KMS-11 (cell line): Measurements from ENCODE around the gene NAPB.

Source experiments
- H2AFZ ChIP-seq: fragments of 200-600 bp; sonication (generic); 2 replicates; pipeline ENCODE4 v1.6.1; 2016; ENCODE audit warnings: antibody characterized with exemption, mixed run types, low read depth
- H3K27ac ChIP-seq: fragments of 200-600 bp; sonication (generic); 2 replicates; pipeline ENCODE4 v1.6.1; 2016; ENCODE audit warnings: mild to moderate bottlenecking, mixed run types
- H3K27me3 ChIP-seq: fragments of 200-600 bp; sonication (generic); 2 replicates; pipeline ENCODE4 v1.6.1; 2017; ENCODE audit warnings: mild to moderate bottlenecking, low read depth, mixed run types, moderate library complexity; ENCODE audit not compliant: insufficient read depth
- H3K36me3 ChIP-seq: fragments of 200-600 bp; sonication (generic); 2 replicates; pipeline ENCODE4 v1.6.1; 2017; ENCODE audit warnings: mild to moderate bottlenecking, mixed run types; ENCODE audit not compliant: insufficient read depth
- H3K4me1 ChIP-seq: fragments of 200-600 bp; sonication (generic); 2 replicates; pipeline ENCODE4 v1.6.1; 2016; ENCODE audit warnings: mild to moderate bottlenecking, low read depth, mixed run types; ENCODE audit not compliant: poor library complexity, severe bottlenecking
- H3K4me2 ChIP-seq: fragments of 200-600 bp; sonication (generic); 2 replicates; pipeline ENCODE4 v1.7.0; 2016; ENCODE audit warnings: mild to moderate bottlenecking, mixed run types
- H3K4me3 ChIP-seq: fragments of 200-600 bp; sonication (generic); IDR thresholded peaks from 2 replicates; pipeline ENCODE4 v1.6.1; 2017; ENCODE audit warnings: low read depth, low read length, mixed read lengths; ENCODE audit not compliant: insufficient read depth
- H3K79me2 ChIP-seq: fragments of 200-600 bp; sonication (generic); 2 replicates; pipeline ENCODE4 v1.6.1; 2016; ENCODE audit warnings: low read depth, mixed run types; ENCODE audit not compliant: insufficient read depth
- H3K9ac ChIP-seq: fragments of 200-600 bp; sonication (generic); 2 replicates; pipeline ENCODE4 v1.6.1; 2016; ENCODE audit warnings: mild to moderate bottlenecking, mixed run types
- H4K20me1 ChIP-seq: fragments of 200-600 bp; sonication (generic); 2 replicates; pipeline ENCODE4 v1.6.1; 2016; ENCODE audit warnings: mild to moderate bottlenecking, mixed run types; ENCODE audit not compliant: insufficient read depth
- CTCF ChIP-seq: fragments of 200-600 bp; sonication (generic); conservative IDR thresholded peaks from 2 replicates; pipeline ENCODE4 v1.6.1; 2017; ENCODE audit warnings: low read depth, mild to moderate bottlenecking, antibody characterized with exemption, low read length, moderate library complexity, mixed read lengths

NAPB gene

DNA sequence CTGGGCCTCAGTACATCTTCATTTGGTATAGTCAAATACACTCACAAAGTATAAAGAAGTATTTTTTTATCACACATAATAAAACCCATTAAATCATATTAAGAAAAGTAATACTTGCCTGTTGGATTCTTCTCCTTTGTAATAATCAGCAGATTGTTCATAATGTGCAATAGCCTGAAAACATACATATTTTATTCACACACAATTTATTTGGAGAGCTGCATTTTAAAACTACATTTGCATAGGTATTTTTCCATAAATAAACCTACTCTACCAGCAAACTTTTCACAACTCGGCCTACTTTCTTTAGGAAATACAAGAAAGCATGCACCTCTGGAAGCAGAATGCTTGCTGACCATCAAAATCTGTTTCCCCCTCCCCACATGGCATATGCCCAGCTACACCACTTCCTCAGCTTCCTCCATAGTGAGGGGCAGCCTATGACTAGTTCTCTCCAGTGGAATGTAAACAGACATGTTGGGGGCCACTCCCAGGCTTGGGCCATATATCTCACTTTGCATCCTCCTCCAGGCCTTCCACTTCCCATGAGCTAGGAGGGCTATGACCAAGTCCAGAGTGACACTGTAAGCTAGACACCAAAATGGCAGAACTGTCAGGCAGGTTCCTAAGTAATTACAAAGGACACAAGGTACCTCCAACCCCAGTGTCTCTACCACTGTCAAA lies 31.1 kb downstream of the NAPB start:
- no peak overlapping the region for H3K9ac ChIP-seq
- H3K4me2 ChIP-seq: no peak overlapping the region
- H3K4me1 ChIP-seq: no peaks in the 10 kb centered on the region
- H3K36me3 ChIP-seq: no peaks in the 10 kb centered on the region
- no peak overlapping the region for H3K4me3 ChIP-seq
- no peak for TF ChIP-seq CTCF
- no peak overlapping the region for H3K27ac ChIP-seq
- no peaks in the 10 kb centered on the region for H4K20me1 ChIP-seq
- H3K27me3 ChIP-seq: no peaks in the 10 kb centered on the region
- no peaks in the 10 kb centered on the region for H3K79me2 ChIP-seq
- no peak overlapping the region for H2AFZ ChIP-seq

DNA sequence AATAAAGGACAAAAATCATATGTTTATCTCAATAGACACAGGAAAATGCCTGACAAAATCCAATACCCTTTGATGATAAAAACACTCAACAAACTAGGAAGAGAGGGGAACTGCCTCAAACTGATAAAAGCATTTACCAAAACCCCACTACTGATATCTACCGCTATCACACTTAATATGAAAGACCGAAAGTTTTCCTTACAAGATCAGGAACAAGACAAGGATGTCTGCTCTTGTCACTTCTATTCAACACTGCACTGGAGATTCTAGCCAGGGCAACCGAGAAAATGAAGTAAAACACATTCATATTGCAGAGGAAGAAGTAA lies 34.2 kb downstream of the NAPB start:
- Histone ChIP-seq H3K4me2 (no peak overlapping the region), H3K36me3 (no peaks in the 10 kb centered on the region), H2AFZ (no peak overlapping the region), H3K79me2 (no peaks in the 10 kb centered on the region), H3K4me1 (no peaks in the 10 kb centered on the region), H3K4me3 (no peak overlapping the region), H3K27me3 (no peaks in the 10 kb centered on the region), H4K20me1 (no peaks in the 10 kb centered on the region), H3K9ac (no peak overlapping the region), H3K27ac (no peak overlapping the region)
- no peak for TF ChIP-seq CTCF

DNA sequence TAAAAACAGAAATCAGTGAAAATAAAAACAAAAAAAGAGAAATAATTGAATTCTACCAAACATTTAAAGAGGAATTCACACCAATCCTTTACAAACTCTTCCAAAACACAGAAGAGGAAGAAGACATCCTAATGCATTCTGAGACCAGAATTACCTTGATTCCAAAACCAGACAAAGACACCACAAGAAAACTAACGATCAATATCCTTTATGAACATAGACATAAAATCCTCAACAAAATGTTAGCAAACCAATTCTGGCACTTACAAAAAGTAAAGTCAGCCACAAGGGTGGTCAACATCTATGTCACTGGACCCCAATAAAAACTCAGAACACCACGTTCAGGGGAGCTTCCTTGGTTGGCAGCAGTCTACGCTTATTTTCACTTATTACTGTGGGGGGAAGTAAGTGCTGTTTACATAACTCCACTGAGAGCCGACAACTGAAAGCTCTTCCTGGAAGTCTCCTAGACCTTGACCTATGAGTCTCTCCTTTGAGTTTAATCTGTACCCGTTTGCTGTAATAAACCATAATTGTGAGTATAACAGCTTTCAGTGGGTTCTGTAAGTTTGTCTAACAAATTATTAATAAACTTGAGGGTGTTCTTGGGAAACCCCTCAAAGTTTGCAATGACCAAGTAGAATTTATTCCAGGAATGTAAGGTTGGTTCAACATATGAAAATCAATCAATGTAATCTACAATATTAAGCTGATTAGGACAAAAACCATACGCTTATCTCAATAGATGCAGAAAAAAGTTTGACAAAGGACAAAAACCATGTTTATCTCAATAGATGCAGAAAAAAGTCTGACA lies 34.8 kb downstream of the NAPB start:
- Histone ChIP-seq H3K4me2 (no peak overlapping the region), H3K27ac (no peak overlapping the region), H3K79me2 (no peaks in the 10 kb centered on the region), H3K4me1 (no peaks in the 10 kb centered on the region), H3K27me3 (no peaks in the 10 kb centered on the region), H3K4me3 (no peak overlapping the region), H4K20me1 (no peaks in the 10 kb centered on the region), H2AFZ (no peak overlapping the region), H3K36me3 (no peaks in the 10 kb centered on the region), H3K9ac (no peak overlapping the region)
- TF ChIP-seq CTCF: no peak

DNA sequence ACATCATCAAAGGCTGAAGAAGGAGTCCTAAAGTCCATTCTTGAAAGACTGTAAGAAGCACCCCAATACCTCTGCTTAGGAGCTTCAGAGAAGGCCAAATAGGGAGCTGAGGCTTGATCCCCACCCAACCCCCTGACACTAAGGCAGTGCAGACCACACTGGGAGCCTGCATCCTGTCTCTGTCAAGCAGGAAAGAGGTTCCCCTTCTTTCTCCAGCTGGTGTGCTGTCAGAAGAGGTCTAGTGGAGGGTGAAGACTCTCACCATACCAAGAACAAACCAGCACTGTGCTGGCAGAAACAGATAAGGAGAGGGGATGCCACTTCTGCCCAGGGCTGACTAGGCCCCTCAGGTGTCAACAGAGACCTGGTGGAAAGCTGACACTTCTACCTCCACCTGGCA lies 39.4 kb downstream of the NAPB start:
- no peaks in the 10 kb centered on the region for H3K36me3 ChIP-seq
- no peak overlapping the region for H3K4me3 ChIP-seq
- H3K9ac ChIP-seq: no peak overlapping the region
- no peak overlapping the region for H3K4me2 ChIP-seq
- no peak overlapping the region for H3K27ac ChIP-seq
- TF ChIP-seq CTCF: no peak
- H3K79me2 ChIP-seq: no peaks in the 10 kb centered on the region
- H4K20me1 ChIP-seq: no peaks in the 10 kb centered on the region
- no peaks in the 10 kb centered on the region for H3K27me3 ChIP-seq
- no peak overlapping the region for H2AFZ ChIP-seq
- H3K4me1 ChIP-seq: no peaks in the 10 kb centered on the region
